HepG2 (cell line): Measurements from ENCODE around the gene STRN4. TPM values are rescaled to one million over a fixed set of nuclear protein-coding genes. Genes with fewer than 3 reads are reported as not detected.
"Not testable (repeated sequence)": the region's sequence is repeated elsewhere in the genome, so short reads cannot be mapped to it uniquely, and the experiment has no call there.

Source experiments
- ATAC-seq: fragments of 200-7000 bp; cut with Tn5 transposase; 3 replicates; pipeline ENCODE4 v1.9.1; 2020; ENCODE audit warnings: mild to moderate bottlenecking, moderate library complexity
- BruUV-seq: library from RNA; stranded (reverse); fragments of 400-500 nt; replicated peaks from 2 replicates; lab custom pipeline; 2021; lab: Mats Ljungman, UMichigan
- CTCF ChIA-PET: fragments of 300-600 bp; formaldehyde crosslinking; extraction: SDS; loops from one replicate; lab custom pipeline; 2021; ENCODE audit warnings: low total read pairs, inconsistent platforms, low intra/inter-chr PET ratio; lab: Yijun Ruan, JAX
- POLR2A ChIA-PET: fragments of 350-600 bp; sonication (Branson Sonifier 250); formaldehyde crosslinking; loops from one replicate; lab custom pipeline; 2020; ENCODE audit warnings: antibody characterized with exemption, inconsistent platforms; lab: Yijun Ruan, JAX
- DNase-seq: peaks from one replicate; pipeline ENCODE4 v3.0.0-alpha.2; 2015; ENCODE audit warnings: low spot score
- FAIRE-seq: peaks from 3 replicates; lab custom pipeline; 2011; peaks lifted over from hg19 to GRCh38; lab: Jason Lieb, UNC
- H2AFZ ChIP-seq: one replicate; pipeline ENCODE4 v1.6.1; 2011; ENCODE audit warnings: low read length, inconsistent platforms
- H3K27ac ChIP-seq: fragments of 300-600 bp; 3 replicates; pipeline ENCODE4 v1.8.0; 2011; ENCODE audit warnings: mixed run types, mild to moderate bottlenecking, mixed read lengths, low read length, inconsistent platforms; ENCODE audit not compliant: insufficient read depth; ENCODE audit errors: extremely low read length
- H3K27me3 ChIP-seq, 2 experiments: fragments of 200-600 bp in 1 of 2; 2 replicates in 1 of 2; 3 replicates in 1 of 2; pipeline versions ENCODE4 v1.6.0 to v1.8.0; 2011; ENCODE audit warnings: low read length in 2 of 2, mild to moderate bottlenecking in 2 of 2, moderate library complexity in 2 of 2, inconsistent platforms in 1 of 2; ENCODE audit not compliant: insufficient read depth in 2 of 2, control insufficient read depth in 1 of 2
- H3K36me3 ChIP-seq, 2 experiments: fragments of 200-600 bp in 1 of 2; replicated peaks in 1 of 2; 2 replicates in 1 of 2; 3 replicates in 1 of 2; pipeline versions ENCODE4 v1.5.1 to v1.8.0; 2011; ENCODE audit warnings: low read length in 2 of 2, inconsistent platforms in 1 of 2; ENCODE audit not compliant: insufficient read depth in 2 of 2, control insufficient read depth in 1 of 2
- H3K4me1 ChIP-seq: 2 replicates; pipeline ENCODE4 v1.5.1; 2012; ENCODE audit warnings: low read length, inconsistent platforms; ENCODE audit not compliant: insufficient read depth
- H3K4me2 ChIP-seq: 2 replicates; pipeline ENCODE4 v1.6.0; 2011; ENCODE audit warnings: low read depth, low read length, inconsistent platforms
- H3K4me3 ChIP-seq, 3 experiments: fragments of 200-600 bp in 1 of 3; sonication (generic), shearing (Covaris generic) in 1 of 3; replicated peaks in 1 of 3; 2 replicates each; pipeline ENCODE4 v1.5.1; 2011 to 2016; ENCODE audit warnings: low read length in 3 of 3, inconsistent platforms in 2 of 3, low read depth in 2 of 3, mild to moderate bottlenecking in 2 of 3, control low read depth in 1 of 3, mixed read lengths in 1 of 3; ENCODE audit not compliant: insufficient read depth in 1 of 3
- H3K79me2 ChIP-seq: one replicate; pipeline ENCODE4 v1.6.1; 2011; ENCODE audit warnings: low read length, inconsistent platforms; ENCODE audit not compliant: insufficient read depth
- H3K9ac ChIP-seq: 2 replicates; pipeline ENCODE4 v1.6.0; 2011; ENCODE audit warnings: mild to moderate bottlenecking, low read depth, low read length, inconsistent platforms; ENCODE audit not compliant: insufficient read depth
- H3K9me3 ChIP-seq: 2 replicates; pipeline ENCODE4 v1.5.1; 2012; ENCODE audit warnings: mild to moderate bottlenecking, low read length
- H4K20me1 ChIP-seq: 2 replicates; pipeline ENCODE4 v1.6.0; 2011; ENCODE audit warnings: inconsistent platforms, mild to moderate bottlenecking, low read length, moderate library complexity; ENCODE audit not compliant: insufficient read depth
- FOSL2 ChIP-seq: sonication (generic); formaldehyde crosslinking; IDR thresholded peaks from 2 replicates; pipeline ENCODE4 v1.4.0; 2020; ENCODE audit warnings: missing genetic modification reagents
- HMGXB4 ChIP-seq, 2 experiments: sonication (generic) in 1 of 2; formaldehyde crosslinking in 1 of 2; IDR thresholded peaks; 2 replicates each; pipeline versions ENCODE4 v1.4.0 to v1.6.1; 2018 to 2020; ENCODE audit warnings: missing genetic modification reagents in 2 of 2, borderline replicate concordance in 1 of 2, low read depth in 1 of 2, mild to moderate bottlenecking in 1 of 2, missing biosample characterization in 1 of 2
- NR2F6 ChIP-seq, 2 experiments: IDR thresholded peaks; 2 replicates each; pipeline ENCODE4 v1.6.1; 2016; ENCODE audit warnings: antibody characterized with exemption in 1 of 2, mild to moderate bottlenecking in 1 of 2
- RXRA ChIP-seq: sonication (generic); formaldehyde crosslinking; IDR thresholded peaks from 2 replicates; pipeline ENCODE4 v1.5.1; 2020; ENCODE audit warnings: missing genetic modification reagents
- ZBTB7B ChIP-seq: sonication (generic); formaldehyde crosslinking; IDR thresholded peaks from 2 replicates; pipeline ENCODE4 v1.4.0; 2020; ENCODE audit warnings: missing genetic modification reagents
- ZNF460 ChIP-seq: sonication (generic); formaldehyde crosslinking; IDR thresholded peaks from 2 replicates; pipeline ENCODE4 v1.5.1; 2020; ENCODE audit warnings: missing genetic modification reagents, mild to moderate bottlenecking, borderline replicate concordance
- WGBS: methylation state at CpG from one replicate; pipeline ENCODE4 v1.1.6; 2017; ENCODE audit warnings: low lambda C conversion rate; 5-methylcytosine and 5-hydroxymethylcytosine counted together
- in situ Hi-C: cut with HindIII; loops from 2 replicates; pipeline ENCODE4 v1.10.0; 2017; ENCODE audit warnings: low pct_unique_long_range_greater_than_20kb; ENCODE audit not compliant: extremely low pct_ligation_motif_present
- intact Hi-C: fragments of 100-400 bp; cut with micrococcal nuclease; formaldehyde crosslinking; loops from one replicate; pipeline ENCODE4 v1.10.0; 2022; ENCODE audit not compliant: unreplicated experiment
- polyA plus RNA-seq, 8 experiments: library from polyadenylated mRNA; depleted of rRNA in 3 of 8; stranded (reverse) in 7 of 8; unstranded in 1 of 8; fragments of >200 nt; fragmentation: Illumina TruSeq in 4 of 8; extraction: Trizol in 4 of 8; gene quantifications; 2 replicates each; pipeline versions ENCODE4 v1.2.1 to v1.2.3, GENCODE V29; 2011 to 2016; ENCODE audit warnings: low read depth in 4 of 8, missing spikeins in 1 of 8, mixed read lengths in 1 of 8; ENCODE audit not compliant: insufficient read depth in 1 of 8
- total RNA-seq, 5 experiments: library from RNA; depleted of rRNA; stranded (reverse); fragments of >200 nt; fragmentation: Illumina TruSeq; extraction: Trizol; gene quantifications; 2 replicates each; pipeline ENCODE4 v1.2.3, GENCODE V29; 2016; ENCODE audit warnings: low read depth in 1 of 5

Gene STRN4
- total and polyA plus RNA-seq, 2 of the 13 experiments (the other 11 are each of a cell fraction or from before 2014, with no cell fraction given), result 43.1 to 57.3 TPM

- in situ Hi-C loops; H3K4me2 ChIP-seq; H3K4me3 ChIP-seq; H3K36me3 ChIP-seq; H3K9ac ChIP-seq; H2AFZ ChIP-seq; H3K27me3 ChIP-seq; POLR2A ChIA-PET; CTCF ChIA-PET; ATAC-seq; FAIRE-seq; intact Hi-C loops; DNase-seq; H4K20me1 ChIP-seq; H3K9me3 ChIP-seq; H3K27ac ChIP-seq; BruUV-seq; H3K79me2 ChIP-seq; TF ChIP-seq NR2F6 (IDR thresholded peaks at IDR 0.05): not testable (repeated sequence)
- 29% methylated on average over 4 of the region's 4 CpGs for WGBS
- TF ChIP-seq ZNF460 (CRISPR knock-in tag) (peak; percentile 5; the same call in 1 of the 2 replicates), ZBTB7B (CRISPR knock-in tag) (0 out of 2 replicates have a peak, but pooled peaks have one; percentile 12), FOSL2 (CRISPR knock-in tag) (0 out of 2 replicates have a peak, but pooled peaks have one; percentile 23), NR2F6 (CRISPR knock-in tag; IDR thresholded peaks at IDR 0.05) (peak; percentile 54; the same call in 1 of the 2 replicates), HMGXB4 (CRISPR knock-in tag; IDR thresholded peaks at IDR 0.05; ENCODE audit: borderline replicate concordance in 1 of 2, low read depth in 1 of 2) (0 out of 4 replicates have a peak, but pooled peaks of 1 of the 2 experiments have one; percentile 7), RXRA (CRISPR knock-in tag) (peak; percentile 26; the same call in 1 of the 2 replicates)
- peaks cover 56% of the 10 kb centered on the region for H3K4me1 ChIP-seq
Measured at GRCh38 chr19:46760897-46761296, 14.6 kb upstream of the STRN4 start.
